ENCODE results near the gene AUNIP.

The AUNIP gene

GRCh38 chr1:25858906-25859789 lies at the start of gene AUNIP:
AUNIP (minus strand) TSS chr1:25859457; CDS start chr1:25859357, 100 bp downstream.
- peak; percentile 79 to 80 for DNase-seq (ENCODE audit: low read depth in 2 of 2)

- no peak for DNase-seq (ENCODE audit: low read depth in 2 of 2)
Observed at GRCh38 chr1:25909040-25909439, 49.8 kb upstream of the AUNIP start.

GRCh38 chr1:25908161-25908560 lies 48.9 kb upstream of the AUNIP start:
- DNase-seq (ENCODE audit: low read depth in 2 of 2): no peak

- DNase-seq (ENCODE audit: low read depth in 2 of 2): no peak
Observed at GRCh38 chr1:25907601-25908000, 48.3 kb upstream of the AUNIP start.

- no peak for DNase-seq (ENCODE audit: low read depth in 2 of 2)
Observed at GRCh38 chr1:25906644-25907300, 47.5 kb upstream of the AUNIP start.

GRCh38 chr1:25905680-25906643 lies 46.7 kb upstream of the AUNIP start, which contains the start of gene STMN1:
STMN1 (minus strand) TSS chr1:25906419; CDS start chr1:25904676, 1,743 bp downstream.
- DNase-seq (ENCODE audit: low read depth in 2 of 2): peak; percentile 77

GRCh38 chr1:25904943-25905679 lies 45.9 kb upstream of the AUNIP start:
- DNase-seq (ENCODE audit: low read depth in 2 of 2): peak; percentile 87 to 89

GRCh38 chr1:25903986-25904385 lies 44.7 kb upstream of the AUNIP start:
- no peak for DNase-seq (ENCODE audit: low read depth in 2 of 2)

- no peak for DNase-seq (ENCODE audit: low read depth in 2 of 2)
Observed at GRCh38 chr1:25902462-25902861, 43.2 kb upstream of the AUNIP start.

- DNase-seq (ENCODE audit: low read depth in 2 of 2): no peak
Observed at GRCh38 chr1:25900219-25900618, 41.0 kb upstream of the AUNIP start.

GRCh38 chr1:25899792-25900191 lies 40.5 kb upstream of the AUNIP start:
- no peak for DNase-seq (ENCODE audit: low read depth in 2 of 2)

- no peak for DNase-seq (ENCODE audit: low read depth in 2 of 2)
Observed at GRCh38 chr1:25898223-25899015, 39.2 kb upstream of the AUNIP start.

GRCh38 chr1:25897754-25898153 lies 38.5 kb upstream of the AUNIP start:
- DNase-seq (ENCODE audit: low read depth in 2 of 2): no peak

GRCh38 chr1:25896266-25896665 lies 37.0 kb upstream of the AUNIP start:
- no peak for DNase-seq (ENCODE audit: low read depth in 2 of 2)

- DNase-seq (ENCODE audit: low read depth in 2 of 2): peak; percentile 68 to 75
Observed at GRCh38 chr1:25895365-25895990, 36.2 kb upstream of the AUNIP start.

- no peak for DNase-seq (ENCODE audit: low read depth in 2 of 2)
Observed at GRCh38 chr1:25893116-25893515, 33.9 kb upstream of the AUNIP start.

GRCh38 chr1:25891606-25892005 lies 32.3 kb upstream of the AUNIP start:
- no peak for DNase-seq (ENCODE audit: low read depth in 2 of 2)

GRCh38 chr1:25890239-25891034 lies 31.2 kb upstream of the AUNIP start:
- DNase-seq (ENCODE audit: low read depth in 2 of 2): no peak

GRCh38 chr1:25889470-25889869 lies 30.2 kb upstream of the AUNIP start:
- no peak for DNase-seq (ENCODE audit: low read depth in 2 of 2)

Measured in stimulated activated CD8-positive, alpha-beta memory T cell treated with anti-CD3 and anti-CD28 coated beads, Interleukin-15, amount 100 ng/mL, for 4 hours (primary cell).